ENCODE measurements around the gene SLC25A27. TPM values are rescaled to one million over a fixed set of nuclear protein-coding genes. Genes with fewer than 3 reads are reported as not detected.

SLC25A27 gene
- 0.90 and 2.3 TPM in 2 replicates for total RNA-seq

GRCh38 chr6:46652603-46653438 lies at the start of gene SLC25A27, which contains the start of gene CYP39A1:
Gene SLC25A27 (plus strand): TSS chr6:46652975. CDS start chr6:46653193, 218 bp downstream.
Gene CYP39A1 (minus strand): TSS chr6:46652818. CDS start chr6:46652582, 236 bp downstream.

GRCh38 chr6:46687619-46688097 lies 34.9 kb downstream of the SLC25A27 start, which contains the start of gene TDRD6:
Gene TDRD6 (plus strand): TSS chr6:46687885. CDS start chr6:46688129, 244 bp downstream.

Other genes with a start within 250 kb of the SLC25A27 start
- 0.16 TPM in 1 of 2 replicates, not detected in the other for gene RCAN2, start 161.5 kb upstream of the SLC25A27 start, total RNA-seq
- gene CYP39A1, start 157 bp upstream of the SLC25A27 start, total RNA-seq: not detected in 2 replicates
- gene TDRD6, start 34.9 kb downstream of the SLC25A27 start, total RNA-seq: not detected in 2 replicates
- not detected in 2 replicates for gene PLA2G7, start 82.4 kb downstream of the SLC25A27 start, total RNA-seq
- not detected in 2 replicates for gene ANKRD66, start 94.0 kb downstream of the SLC25A27 start, total RNA-seq
- not detected in 2 replicates for gene MEP1A, start 140.4 kb downstream of the SLC25A27 start, total RNA-seq

All from cardiac atrium fibroblast (primary cell).